ENCODE data around the gene TCHHL1. TPM values are rescaled to one million over a fixed set of nuclear protein-coding genes. Genes with fewer than 3 reads are reported as not detected.
"Not testable (repeated sequence)": the region's sequence is repeated elsewhere in the genome, so short reads cannot be mapped to it uniquely, and the experiment has no call there.

TCHHL1 gene
- total RNA-seq, 2 experiments from 2014 or later: not detected

GRCh38 chr1:152109998-152110294 is 21.1 kb upstream of the TCHHL1 start:
- Mint-ChIP-seq H3K27ac (no peak overlapping the region), H3K27me3 (peaks cover 4% of the 10 kb centered on the region), H3K9me3 (ENCODE audit: low read depth) (peaks cover 4% of the 10 kb centered on the region), H3K4me3 (no peak overlapping the region), H3K36me3 (peaks cover 7% of the 10 kb centered on the region), H3K4me1 (no peaks in the 10 kb centered on the region)
- no peak for DNase-seq
- ATAC-seq: no peak
- CTCF ChIA-PET: interaction anchor here (0.9 to 3.6 kb wide), 5 partner anchors 9 to 349 kb away, joined by 3 to 21 read pairs (median 6); no protein-coding TSS in a partner anchor

DNA sequence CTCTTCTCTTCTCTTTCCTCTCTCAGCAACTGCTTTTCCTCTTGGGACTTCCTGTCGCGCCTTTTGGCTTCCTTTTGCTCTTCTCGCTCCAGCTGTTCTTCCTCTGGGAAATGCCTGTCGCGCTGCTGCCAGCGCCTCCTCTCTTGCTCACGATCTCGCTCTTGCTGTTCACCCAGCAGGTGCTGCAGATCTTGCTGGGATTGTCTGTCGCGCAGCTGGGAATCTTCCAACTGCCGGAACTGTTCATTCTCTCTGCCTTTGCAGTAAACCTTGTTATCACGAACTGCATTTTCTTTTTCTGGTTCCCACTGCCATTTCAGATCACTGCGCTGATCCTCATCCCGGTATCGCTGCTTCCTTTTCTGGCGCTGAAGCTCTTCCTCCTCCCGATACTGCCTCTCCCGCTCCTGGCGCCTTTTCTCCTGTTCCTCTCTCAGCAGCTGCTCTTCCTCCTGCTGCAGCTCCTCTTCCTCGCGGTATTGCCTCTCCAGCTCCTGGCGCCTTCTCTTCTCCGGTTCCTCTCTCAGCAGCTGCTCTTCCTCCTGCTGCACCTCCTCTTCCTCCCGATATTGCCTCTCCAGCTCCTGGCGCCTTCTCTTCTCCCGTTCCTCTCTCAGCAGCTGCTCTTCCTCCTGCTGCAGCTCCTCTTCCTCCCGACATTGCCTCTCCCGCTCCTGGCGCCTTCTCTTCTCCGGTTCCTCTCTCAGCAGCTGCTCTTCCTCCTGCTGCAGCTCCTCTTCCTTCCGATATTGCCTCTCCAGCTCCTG is 20.6 kb upstream of the TCHHL1 start:
- H3K4me3 Mint-ChIP-seq: no peak overlapping the region
- ATAC-seq (no peak), DNase-seq (no peak)
- no peak overlapping the region for H3K27ac Mint-ChIP-seq
- no peaks in the 10 kb centered on the region for H3K4me1 Mint-ChIP-seq
- H3K27me3 Mint-ChIP-seq: peaks cover 7% of the 10 kb centered on the region
- peaks cover 4% of the 10 kb centered on the region for H3K9me3 Mint-ChIP-seq (ENCODE audit: low read depth)
- peaks cover 7% of the 10 kb centered on the region for H3K36me3 Mint-ChIP-seq
- CTCF ChIA-PET: interaction anchor here (0.9 to 3.6 kb wide), 4 partner anchors 24 to 350 kb away, joined by 3 to 21 read pairs (median 7); no protein-coding TSS in a partner anchor

- no peak for ATAC-seq
- no peak overlapping the region for H3K4me3 Mint-ChIP-seq
- H3K9me3 Mint-ChIP-seq (ENCODE audit: low read depth): peaks cover 4% of the 10 kb centered on the region
- H3K27me3 Mint-ChIP-seq: peaks cover 11% of the 10 kb centered on the region
- no peak overlapping the region for H3K27ac Mint-ChIP-seq
- H3K36me3 Mint-ChIP-seq: peaks cover 7% of the 10 kb centered on the region
- no peaks in the 10 kb centered on the region for H3K4me1 Mint-ChIP-seq
- CTCF ChIA-PET: interaction anchor here (1.3 to 2.7 kb wide), 2 partner anchors 23 to 80 kb away, joined by 4 to 10 read pairs; no protein-coding TSS in a partner anchor
- DNase-seq: no peak
Observed at GRCh38 chr1:152108882-152109222, 20.0 kb upstream of the TCHHL1 start.

DNA sequence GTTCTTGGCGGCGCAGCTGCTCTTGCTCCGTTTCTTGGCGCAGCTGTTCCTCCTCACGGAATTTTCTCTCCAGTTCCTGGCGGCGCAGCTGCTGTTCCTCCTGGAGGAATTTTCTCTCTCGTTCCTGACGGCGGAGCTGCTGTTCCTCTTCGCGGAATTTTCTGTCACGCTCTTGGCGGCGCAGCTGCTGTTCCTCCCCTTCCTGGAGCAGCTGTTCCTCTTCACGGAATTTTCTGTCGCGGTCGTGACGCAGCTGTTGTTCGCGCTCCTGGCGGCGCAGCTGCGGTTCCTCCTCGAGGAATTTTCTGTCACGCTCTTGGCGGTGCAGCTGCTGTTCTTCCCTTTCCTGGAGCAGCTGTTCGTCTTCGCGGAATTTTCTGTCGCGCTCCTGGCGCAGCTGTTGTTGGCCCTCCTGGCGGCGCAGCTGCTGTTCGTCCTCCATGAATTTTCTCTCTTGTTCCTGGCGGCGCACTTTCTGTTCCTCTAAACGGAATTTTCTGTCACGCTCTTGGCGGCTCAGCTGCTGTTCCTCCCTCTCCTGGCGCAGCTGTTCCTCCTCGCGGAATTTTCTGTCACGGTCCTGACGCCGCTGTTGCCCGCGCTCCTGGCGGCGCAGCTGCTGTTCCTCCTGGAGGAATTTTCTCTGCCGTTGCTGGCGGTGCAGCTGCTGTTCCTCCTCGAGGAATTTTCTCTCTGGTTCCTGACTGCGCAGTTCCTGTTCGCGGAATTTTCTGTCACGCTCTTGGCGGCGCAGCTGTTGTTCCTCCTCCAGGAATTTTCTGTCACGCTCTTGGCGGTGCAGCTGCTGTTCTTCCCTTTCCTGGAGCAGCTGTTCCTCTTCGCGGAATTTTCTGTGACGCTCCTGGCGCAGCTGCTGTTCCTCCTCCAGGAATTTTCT is 19.4 kb upstream of the TCHHL1 start:
- Mint-ChIP-seq H3K4me1 (no peaks in the 10 kb centered on the region), H3K36me3 (peaks cover 7% of the 10 kb centered on the region), H3K27ac (no peak overlapping the region), H3K4me3 (no peak overlapping the region), H3K27me3 (peaks cover 18% of the 10 kb centered on the region), H3K9me3 (ENCODE audit: low read depth) (peaks cover 4% of the 10 kb centered on the region)
- CTCF ChIA-PET: interaction anchor here (1.3 kb wide), 1 partner anchor 23 kb away, joined by 4 read pairs; no protein-coding TSS in a partner anchor
- no peak for ATAC-seq
- DNase-seq: no peak

DNA sequence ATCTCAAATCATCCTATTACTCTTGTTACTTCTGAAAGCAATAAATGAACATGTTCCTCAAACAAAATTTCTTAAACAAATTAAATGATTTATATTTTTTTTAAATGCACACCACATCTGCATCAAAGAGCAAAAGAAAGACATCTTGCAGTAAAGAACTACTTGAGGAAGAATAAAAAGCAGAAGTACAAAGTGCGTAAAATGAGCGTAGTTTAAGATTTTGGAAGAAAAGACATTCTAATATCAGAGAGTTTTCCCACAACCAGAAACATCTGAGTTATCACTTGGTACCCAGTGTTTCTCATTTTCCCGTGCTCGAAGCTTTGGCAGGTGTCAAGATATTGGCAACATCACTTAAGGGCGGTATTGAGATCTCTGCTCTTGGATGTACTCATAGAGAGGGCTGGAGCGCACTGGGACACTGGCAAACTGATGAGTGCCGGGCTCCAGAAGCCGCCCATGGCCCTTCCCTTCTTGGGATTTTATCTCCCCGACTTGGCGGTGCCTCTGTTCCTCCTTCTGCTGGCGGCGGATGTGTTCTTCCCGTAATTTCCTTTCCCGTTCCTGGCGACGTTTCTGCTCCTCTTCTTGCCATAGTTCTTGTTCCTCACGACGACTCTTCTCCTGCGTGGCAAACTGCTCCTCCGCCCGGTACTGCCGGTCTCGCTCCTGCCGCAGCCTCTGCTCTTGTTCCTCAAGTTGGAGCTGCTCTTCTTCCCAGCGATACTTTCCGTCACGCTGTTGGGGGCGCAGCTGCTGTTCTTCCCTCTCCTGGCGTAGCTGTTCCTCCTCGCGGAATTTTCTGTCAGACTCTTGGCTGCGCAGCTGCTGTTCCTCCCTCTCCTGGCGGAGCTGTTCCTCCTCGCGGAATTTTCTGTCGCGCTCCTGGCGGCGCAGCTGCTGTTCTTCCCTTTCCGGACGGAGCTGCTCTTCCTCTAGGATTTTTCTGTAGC is 18.4 kb upstream of the TCHHL1 start:
- Mint-ChIP-seq H3K9me3 (ENCODE audit: low read depth) (peaks cover 4% of the 10 kb centered on the region), H3K27ac (no peak overlapping the region), H3K4me1 (no peaks in the 10 kb centered on the region), H3K4me3 (no peak overlapping the region), H3K27me3 (peaks cover 24% of the 10 kb centered on the region), H3K36me3 (peaks cover 7% of the 10 kb centered on the region)
- DNase-seq (no peak), ATAC-seq (no peak)
- CTCF ChIA-PET: interaction anchor here (1.4 kb wide), 1 partner anchor 54 kb away, joined by 3 read pairs; no protein-coding TSS in a partner anchor

GRCh38 chr1:152104854-152105253 is 16.0 kb upstream of the TCHHL1 start:
- DNase-seq: no peak
- H3K4me3 Mint-ChIP-seq: no peak overlapping the region
- H3K27me3 Mint-ChIP-seq: peaks cover 44% of the 10 kb centered on the region
- H3K9me3 Mint-ChIP-seq (ENCODE audit: low read depth): peaks cover 4% of the 10 kb centered on the region
- CTCF ChIA-PET: interaction anchor here (2.1 kb wide), 1 partner anchor 82 kb away, joined by 10 read pairs; no protein-coding TSS in a partner anchor
- H3K4me1 Mint-ChIP-seq: no peaks in the 10 kb centered on the region
- ATAC-seq: no peak
- H3K27ac Mint-ChIP-seq: no peak overlapping the region
- peaks cover 7% of the 10 kb centered on the region for H3K36me3 Mint-ChIP-seq

GRCh38 chr1:152096931-152097330 is 8.1 kb upstream of the TCHHL1 start:
- DNase-seq: no peak
- CTCF ChIA-PET: no interaction called here
- Mint-ChIP-seq H3K27ac (no peak overlapping the region), H3K4me1 (no peaks in the 10 kb centered on the region), H3K4me3 (no peak overlapping the region), H3K36me3 (peaks cover 2% of the 10 kb centered on the region), H3K27me3 (peaks cover 76% of the 10 kb centered on the region), H3K9me3 (ENCODE audit: low read depth) (no peaks in the 10 kb centered on the region)
- ATAC-seq: no peak

- H3K27ac Mint-ChIP-seq: no peak overlapping the region
- ATAC-seq: no peak
- H3K27me3 Mint-ChIP-seq: peaks cover 24% of the 10 kb centered on the region
- no peaks in the 10 kb centered on the region for H3K4me1 Mint-ChIP-seq
- H3K4me3 Mint-ChIP-seq: no peak overlapping the region
- CTCF ChIA-PET: no interaction called here
- H3K36me3 Mint-ChIP-seq: no peaks in the 10 kb centered on the region
- no peak for DNase-seq
- H3K9me3 Mint-ChIP-seq (ENCODE audit: low read depth): no peaks in the 10 kb centered on the region
Observed at GRCh38 chr1:152086760-152087159, 2.1 kb downstream of the TCHHL1 start.

GRCh38 chr1:152084853-152085252 is 4.0 kb downstream of the TCHHL1 start:
- Mint-ChIP-seq H3K4me3 (no peak overlapping the region), H3K27ac (no peak overlapping the region), H3K4me1 (no peaks in the 10 kb centered on the region), H3K27me3 (peaks cover 13% of the 10 kb centered on the region), H3K36me3 (no peaks in the 10 kb centered on the region), H3K9me3 (ENCODE audit: low read depth) (no peaks in the 10 kb centered on the region)
- CTCF ChIA-PET: interaction anchor here (1.8 kb wide), 1 partner anchor 24 kb away, joined by 4 read pairs; no protein-coding TSS in a partner anchor
- DNase-seq: no peak
- no peak for ATAC-seq

GRCh38 chr1:152081026-152081425 is 7.8 kb downstream of the TCHHL1 start:
- H3K9me3 Mint-ChIP-seq (ENCODE audit: low read depth); H3K36me3 Mint-ChIP-seq; H3K4me3 Mint-ChIP-seq; CTCF ChIA-PET; ATAC-seq; DNase-seq; H3K4me1 Mint-ChIP-seq; H3K27ac Mint-ChIP-seq: not testable (repeated sequence)
- H3K27me3 Mint-ChIP-seq: peaks cover 20% of the 10 kb centered on the region

- H3K27me3 Mint-ChIP-seq: peaks cover 24% of the 10 kb centered on the region
- CTCF ChIA-PET, DNase-seq: not testable (repeated sequence)
Observed at GRCh38 chr1:152080494-152080893, 8.4 kb downstream of the TCHHL1 start.

DNA sequence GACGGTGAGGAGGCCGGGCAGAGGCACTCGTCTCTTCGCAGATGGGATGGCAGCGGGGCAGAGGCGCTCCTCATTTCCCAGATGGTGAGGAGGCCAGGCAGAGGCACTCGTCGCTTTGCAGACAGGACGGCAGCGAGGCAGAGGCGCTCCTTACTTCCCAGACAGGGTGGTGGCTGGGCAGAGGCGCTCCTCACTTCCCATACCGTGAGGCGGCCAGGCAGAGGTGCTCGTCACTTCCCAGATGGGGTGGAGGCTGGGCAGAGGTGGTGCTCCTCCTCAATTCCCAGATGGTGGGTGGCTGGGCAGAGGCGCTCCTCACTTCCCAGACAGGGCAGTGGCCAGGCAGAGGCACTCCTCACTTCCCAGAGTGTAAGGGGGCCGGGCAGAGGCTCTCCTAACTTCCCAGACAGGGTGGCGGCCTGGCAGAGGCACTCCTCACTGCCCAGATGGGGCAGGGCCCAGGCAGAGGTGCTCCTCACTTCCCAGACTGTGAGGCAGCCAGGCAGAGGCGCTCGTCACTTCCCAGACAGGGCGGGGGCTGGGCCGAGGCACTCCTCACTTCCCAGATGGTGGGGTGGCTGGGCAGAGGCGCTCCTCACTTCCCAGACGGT is 9.9 kb downstream of the TCHHL1 start:
- CTCF ChIA-PET: no interaction called here
- H3K27ac Mint-ChIP-seq: no peak overlapping the region
- H3K4me1 Mint-ChIP-seq: no peaks in the 10 kb centered on the region
- no peak overlapping the region for H3K4me3 Mint-ChIP-seq
- peaks cover 34% of the 10 kb centered on the region for H3K27me3 Mint-ChIP-seq
- ATAC-seq (no peak), DNase-seq (no peak)
- H3K36me3 Mint-ChIP-seq: no peaks in the 10 kb centered on the region
- H3K9me3 Mint-ChIP-seq (ENCODE audit: low read depth): no peaks in the 10 kb centered on the region

More at GRCh38 chr1:152080494-152080893, 8.4 kb downstream of the TCHHL1 start:
- H3K36me3 Mint-ChIP-seq; H3K4me3 Mint-ChIP-seq; ATAC-seq; H3K9me3 Mint-ChIP-seq (ENCODE audit: low read depth); H3K27ac Mint-ChIP-seq; H3K4me1 Mint-ChIP-seq: not testable (repeated sequence)
